ENCODE data around the gene GPR12.

- TF ChIP-seq POLR2AphosphoS5 (IDR thresholded peaks at IDR 0.05), result no peak
- no peak for TF ChIP-seq CTCF (IDR thresholded peaks at IDR 0.05 in 8 of 11, conservative IDR thresholded peaks at IDR 0.05 in 3 of 11)
These were observed at the start of gene GPR12 for GRCh38 chr13:26759907-26760831.
